Measurements from ENCODE around the gene LIX1L.

LIX1L gene

DNA sequence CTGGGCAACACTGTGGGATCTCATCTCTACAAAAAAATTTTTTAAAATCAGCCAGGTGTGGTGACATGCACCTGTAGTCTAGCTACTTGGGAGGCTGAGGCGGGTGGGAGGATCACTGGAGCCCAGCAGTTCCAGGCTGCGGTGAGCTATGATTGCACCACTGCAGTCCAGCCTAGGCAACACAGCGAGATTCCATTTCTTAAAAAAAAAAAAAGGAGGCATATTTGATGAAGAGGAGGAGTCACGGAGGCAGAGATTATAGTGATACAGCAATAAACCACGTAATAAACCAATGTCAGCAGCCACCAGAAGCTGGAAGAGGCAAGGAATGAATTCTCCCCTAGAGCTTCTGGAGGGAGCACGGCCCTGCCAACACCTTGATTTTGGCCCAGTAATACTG, 4.0 kb downstream of the LIX1L start:
- H3K27ac ChIP-seq, result no peak overlapping the region
- TF ChIP-seq, protein P1, sequence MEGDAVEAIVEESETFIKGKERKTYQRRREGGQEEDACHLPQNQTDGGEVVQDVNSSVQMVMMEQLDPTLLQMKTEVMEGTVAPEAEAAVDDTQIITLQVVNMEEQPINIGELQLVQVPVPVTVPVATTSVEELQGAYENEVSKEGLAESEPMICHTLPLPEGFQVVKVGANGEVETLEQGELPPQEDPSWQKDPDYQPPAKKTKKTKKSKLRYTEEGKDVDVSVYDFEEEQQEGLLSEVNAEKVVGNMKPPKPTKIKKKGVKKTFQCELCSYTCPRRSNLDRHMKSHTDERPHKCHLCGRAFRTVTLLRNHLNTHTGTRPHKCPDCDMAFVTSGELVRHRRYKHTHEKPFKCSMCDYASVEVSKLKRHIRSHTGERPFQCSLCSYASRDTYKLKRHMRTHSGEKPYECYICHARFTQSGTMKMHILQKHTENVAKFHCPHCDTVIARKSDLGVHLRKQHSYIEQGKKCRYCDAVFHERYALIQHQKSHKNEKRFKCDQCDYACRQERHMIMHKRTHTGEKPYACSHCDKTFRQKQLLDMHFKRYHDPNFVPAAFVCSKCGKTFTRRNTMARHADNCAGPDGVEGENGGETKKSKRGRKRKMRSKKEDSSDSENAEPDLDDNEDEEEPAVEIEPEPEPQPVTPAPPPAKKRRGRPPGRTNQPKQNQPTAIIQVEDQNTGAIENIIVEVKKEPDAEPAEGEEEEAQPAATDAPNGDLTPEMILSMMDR (IDR thresholded peaks at IDR 0.05), result no peak
- H2AFZ ChIP-seq, result no peak overlapping the region

DNA sequence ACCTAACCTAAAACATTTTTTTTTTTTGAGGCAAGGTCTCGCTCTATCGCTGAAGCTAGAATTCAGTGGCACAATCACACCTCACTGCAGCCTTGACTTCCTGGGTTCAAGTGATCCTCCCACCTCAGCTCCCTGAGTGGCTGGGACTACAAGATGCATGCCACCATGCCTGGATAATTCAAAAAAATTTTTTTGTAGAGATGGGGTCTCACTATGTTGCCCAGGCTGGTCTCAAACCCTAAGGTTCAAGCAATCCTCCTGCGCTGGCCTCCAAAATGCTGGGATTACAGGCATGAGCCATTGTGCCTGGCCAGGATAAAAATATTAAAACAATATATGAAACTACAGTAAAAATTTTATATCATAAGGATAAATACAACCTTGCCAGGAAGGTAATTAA, 4.9 kb downstream of the LIX1L start:
- Histone ChIP-seq H3K9ac (no peak overlapping the region), H3K4me1 (no peaks in the 10 kb centered on the region), H2AFZ (no peak overlapping the region), H3K27ac (no peak overlapping the region), H3K4me3 (ENCODE audit: low read depth, low read length) (no peak overlapping the region), H3K36me3 (ENCODE audit: control insufficient read depth, insufficient read depth, low read length) (no peaks in the 10 kb centered on the region), H3K79me2 (peaks cover 4% of the 10 kb centered on the region), H3K9me3 (ENCODE audit: control insufficient read depth, low read length) (no peaks in the 10 kb centered on the region), H3K4me2 (ENCODE audit: low read length) (no peak overlapping the region), H3K27me3 (ENCODE audit: control insufficient read depth, insufficient read depth, low read length) (no peaks in the 10 kb centered on the region)
- TF ChIP-seq, protein P1 (IDR thresholded peaks at IDR 0.05), result no peak

More for the DNA sequence above, 4.0 kb downstream of the LIX1L start:
- peaks cover 2% of the 10 kb centered on the region for H3K4me1 ChIP-seq
- H3K4me2 ChIP-seq (ENCODE audit: low read length), result no peak overlapping the region
- H3K27me3 ChIP-seq (ENCODE audit: control insufficient read depth, insufficient read depth, low read length), result no peaks in the 10 kb centered on the region
- H3K79me2 ChIP-seq, result peaks cover 4% of the 10 kb centered on the region
- H3K4me3 ChIP-seq (ENCODE audit: low read depth, low read length), result no peak overlapping the region
- no peaks in the 10 kb centered on the region for H3K9me3 ChIP-seq (ENCODE audit: control insufficient read depth, low read length)
- no peaks in the 10 kb centered on the region for H3K36me3 ChIP-seq (ENCODE audit: control insufficient read depth, insufficient read depth, low read length)
- H3K9ac ChIP-seq, result no peak overlapping the region

- no peaks in the 10 kb centered on the region for H3K4me1 ChIP-seq
- no peak overlapping the region for H3K4me3 ChIP-seq (ENCODE audit: low read depth, low read length)
These were observed 6.3 kb downstream of the LIX1L start for GRCh38 chr1:145951526-145951925.

GRCh38 chr1:145949219-145949618, 8.6 kb downstream of the LIX1L start:
- Histone ChIP-seq H3K27ac (no peak overlapping the region), H3K79me2 (peaks cover 4% of the 10 kb centered on the region), H3K4me2 (ENCODE audit: low read length) (no peak overlapping the region), H3K9ac (no peak overlapping the region), H3K36me3 (ENCODE audit: control insufficient read depth, insufficient read depth, low read length) (no peaks in the 10 kb centered on the region), H3K4me1 (no peaks in the 10 kb centered on the region), H3K27me3 (ENCODE audit: control insufficient read depth, insufficient read depth, low read length) (no peaks in the 10 kb centered on the region), H3K9me3 (ENCODE audit: control insufficient read depth, low read length) (no peaks in the 10 kb centered on the region), H2AFZ (no peak overlapping the region), H3K4me3 (ENCODE audit: low read depth, low read length) (no peak overlapping the region)
- TF ChIP-seq, protein P1 (IDR thresholded peaks at IDR 0.05), result no peak

More at GRCh38 chr1:145951526-145951925, 6.3 kb downstream of the LIX1L start:
- Histone ChIP-seq H3K36me3 (ENCODE audit: control insufficient read depth, insufficient read depth, low read length) (no peaks in the 10 kb centered on the region), H3K27me3 (ENCODE audit: control insufficient read depth, insufficient read depth, low read length) (no peaks in the 10 kb centered on the region), H3K9me3 (ENCODE audit: control insufficient read depth, low read length) (no peaks in the 10 kb centered on the region), H3K4me2 (ENCODE audit: low read length) (no peak overlapping the region), H2AFZ (no peak overlapping the region), H3K9ac (no peak overlapping the region), H3K79me2 (peaks cover 4% of the 10 kb centered on the region), H3K27ac (no peak overlapping the region)
- TF ChIP-seq, protein P1 (IDR thresholded peaks at IDR 0.05), result no peak

DNA sequence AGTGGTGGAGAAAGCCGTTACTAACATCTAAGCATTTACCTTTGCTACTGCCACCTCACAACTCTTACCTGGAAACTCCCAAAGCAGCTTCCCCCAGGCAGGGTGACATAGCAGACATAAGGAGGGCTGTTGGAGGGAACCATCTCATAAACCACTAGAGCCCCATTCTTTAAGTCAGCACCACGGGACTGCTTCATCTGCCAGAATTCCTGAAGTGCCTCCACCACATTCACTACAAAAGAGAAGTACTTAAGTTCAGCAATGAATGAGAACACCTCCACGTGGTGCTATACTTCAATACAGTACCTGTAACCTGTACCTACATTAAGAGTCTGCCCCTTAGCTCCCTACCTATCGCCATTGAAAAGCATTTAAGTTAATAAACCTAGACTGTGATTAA, 10.3 kb downstream of the LIX1L start:
- Histone ChIP-seq H3K9ac (no peak overlapping the region), H2AFZ (no peak overlapping the region), H3K79me2 (peaks cover 4% of the 10 kb centered on the region), H3K27me3 (ENCODE audit: control insufficient read depth, insufficient read depth, low read length) (no peaks in the 10 kb centered on the region), H3K36me3 (ENCODE audit: control insufficient read depth, insufficient read depth, low read length) (no peaks in the 10 kb centered on the region), H3K4me1 (no peaks in the 10 kb centered on the region), H3K27ac (no peak overlapping the region), H3K9me3 (ENCODE audit: control insufficient read depth, low read length) (no peaks in the 10 kb centered on the region), H3K4me2 (ENCODE audit: low read length) (no peak overlapping the region), H3K4me3 (ENCODE audit: low read depth, low read length) (no peak overlapping the region)
- TF ChIP-seq, protein P1 (IDR thresholded peaks at IDR 0.05), result no peak
